PFSK-1 (cell line): ENCODE measurements around the gene ATP2B2.

Experiments
- POLR2AphosphoS5 ChIP-seq: IDR thresholded peaks from 2 replicates; pipeline ENCODE4 v1.6.1; 2012; ENCODE audit warnings: low read depth, mild to moderate bottlenecking, control low read depth, low read length, moderate library complexity
- SIN3A ChIP-seq: IDR thresholded peaks from 2 replicates; pipeline ENCODE4 v1.6.1; 2012; ENCODE audit warnings: mild to moderate bottlenecking, low read length, moderate library complexity, borderline replicate concordance; ENCODE audit not compliant: insufficient read depth
- TAF1 ChIP-seq: IDR thresholded peaks from 2 replicates; pipeline ENCODE4 v1.6.1; 2012; ENCODE audit warnings: low read length, control low read depth, borderline replicate concordance; ENCODE audit not compliant: insufficient read depth
- TF ChIP-seq, protein P1 (sequence below), 2 experiments: IDR thresholded peaks; 2 replicates each; pipeline versions ENCODE4 v1.6.1 to v1.8.0; 2011 to 2012; ENCODE audit warnings: low read depth in 2 of 2, low read length in 2 of 2, control low read depth in 1 of 2, inconsistent platforms in 1 of 2, mild to moderate bottlenecking in 1 of 2, moderate library complexity in 1 of 2; ENCODE audit not compliant: insufficient read depth in 1 of 2

- TF ChIP-seq, protein P1, sequence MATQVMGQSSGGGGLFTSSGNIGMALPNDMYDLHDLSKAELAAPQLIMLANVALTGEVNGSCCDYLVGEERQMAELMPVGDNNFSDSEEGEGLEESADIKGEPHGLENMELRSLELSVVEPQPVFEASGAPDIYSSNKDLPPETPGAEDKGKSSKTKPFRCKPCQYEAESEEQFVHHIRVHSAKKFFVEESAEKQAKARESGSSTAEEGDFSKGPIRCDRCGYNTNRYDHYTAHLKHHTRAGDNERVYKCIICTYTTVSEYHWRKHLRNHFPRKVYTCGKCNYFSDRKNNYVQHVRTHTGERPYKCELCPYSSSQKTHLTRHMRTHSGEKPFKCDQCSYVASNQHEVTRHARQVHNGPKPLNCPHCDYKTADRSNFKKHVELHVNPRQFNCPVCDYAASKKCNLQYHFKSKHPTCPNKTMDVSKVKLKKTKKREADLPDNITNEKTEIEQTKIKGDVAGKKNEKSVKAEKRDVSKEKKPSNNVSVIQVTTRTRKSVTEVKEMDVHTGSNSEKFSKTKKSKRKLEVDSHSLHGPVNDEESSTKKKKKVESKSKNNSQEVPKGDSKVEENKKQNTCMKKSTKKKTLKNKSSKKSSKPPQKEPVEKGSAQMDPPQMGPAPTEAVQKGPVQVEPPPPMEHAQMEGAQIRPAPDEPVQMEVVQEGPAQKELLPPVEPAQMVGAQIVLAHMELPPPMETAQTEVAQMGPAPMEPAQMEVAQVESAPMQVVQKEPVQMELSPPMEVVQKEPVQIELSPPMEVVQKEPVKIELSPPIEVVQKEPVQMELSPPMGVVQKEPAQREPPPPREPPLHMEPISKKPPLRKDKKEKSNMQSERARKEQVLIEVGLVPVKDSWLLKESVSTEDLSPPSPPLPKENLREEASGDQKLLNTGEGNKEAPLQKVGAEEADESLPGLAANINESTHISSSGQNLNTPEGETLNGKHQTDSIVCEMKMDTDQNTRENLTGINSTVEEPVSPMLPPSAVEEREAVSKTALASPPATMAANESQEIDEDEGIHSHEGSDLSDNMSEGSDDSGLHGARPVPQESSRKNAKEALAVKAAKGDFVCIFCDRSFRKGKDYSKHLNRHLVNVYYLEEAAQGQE (IDR thresholded peaks at IDR 0.05; ENCODE audit: insufficient read depth in 1 of 2, low read depth in 2 of 2, low read length in 2 of 2), result no peak
- no peak for TF ChIP-seq SIN3A
- TF ChIP-seq POLR2AphosphoS5, result no peak
- TF ChIP-seq TAF1, result no peak
Observed at GRCh38 chr3:10383850-10384248, 121.5 kb downstream of the ATP2B2 start.
